Epithelial cell of esophagus (primary cell): Measurements from ENCODE around the gene ADAMTS2.

ENCODE experiments used
- DNase-seq: peaks from one replicate; pipeline ENCODE4 v3.0.0; 2010; ENCODE audit warnings: low read depth
- H3K4me3 ChIP-seq: 2 replicates; pipeline ENCODE4 v1.5.1; 2011; ENCODE audit warnings: mild to moderate bottlenecking, low read length, control low read depth
- CTCF ChIP-seq: IDR thresholded peaks from 2 replicates; pipeline ENCODE4 v1.5.1; 2011; ENCODE audit warnings: low read depth, mild to moderate bottlenecking, low read length, control low read depth, inconsistent platforms; ENCODE audit not compliant: insufficient read depth; ENCODE audit errors: missing control alignments

Gene ADAMTS2

DNA sequence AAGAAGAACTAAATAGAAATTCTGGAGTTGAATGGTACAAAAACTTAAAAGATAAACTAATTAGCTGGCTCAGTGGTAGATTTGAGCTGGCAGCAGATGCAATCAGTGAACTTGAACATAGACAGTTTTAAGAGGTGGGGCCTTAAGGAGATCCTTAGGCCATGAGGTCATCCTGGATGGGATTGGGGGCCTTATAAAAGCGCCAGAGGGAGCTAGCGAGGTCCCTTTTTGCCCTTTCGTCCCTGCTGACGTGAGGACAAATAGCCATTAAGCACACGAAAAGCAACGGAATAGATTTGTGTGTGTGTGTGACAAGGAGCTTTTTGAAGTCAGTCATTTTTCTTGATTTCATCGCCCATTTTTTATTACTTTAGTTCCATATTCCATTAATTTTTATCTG, 201.8 kb downstream of the ADAMTS2 start:
- no peak for TF ChIP-seq CTCF
- no peak overlapping the region for H3K4me3 ChIP-seq
- no peak for DNase-seq

DNA sequence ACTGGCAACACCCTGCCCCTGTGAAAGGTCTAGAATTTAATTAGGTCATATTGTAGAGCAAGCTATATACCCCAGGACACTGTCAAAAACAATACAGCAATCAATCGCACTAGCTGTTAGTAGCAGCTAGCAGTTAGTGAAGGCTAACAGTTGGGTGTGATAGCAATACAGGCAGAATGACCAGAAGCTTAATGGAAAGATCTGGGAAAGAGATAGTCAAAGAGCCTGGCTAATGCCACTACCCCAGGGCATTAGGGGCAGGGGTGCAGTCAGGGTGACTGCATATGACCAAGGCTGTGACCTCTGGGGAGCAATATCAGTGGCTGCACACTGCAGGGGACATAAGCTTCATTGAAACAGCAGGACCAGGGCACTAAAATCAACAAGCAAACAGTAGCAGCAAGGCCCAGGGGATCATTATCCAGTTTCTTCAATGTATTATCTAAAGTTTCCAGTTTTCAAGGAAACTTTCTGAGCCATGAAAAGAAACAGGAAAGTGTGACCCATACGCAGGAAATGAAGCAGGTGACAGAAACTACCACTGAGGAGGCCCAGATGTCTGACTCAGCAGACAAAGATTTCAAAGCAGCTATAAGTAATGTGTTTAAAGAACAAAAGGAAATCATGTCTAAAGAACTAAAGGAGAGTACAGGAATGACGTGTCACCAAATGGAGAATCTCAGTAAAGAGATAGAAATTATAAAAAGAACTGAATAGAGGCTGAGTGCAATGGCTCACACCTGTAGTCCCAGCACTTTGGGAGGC, 202.6 kb downstream of the ADAMTS2 start:
- H3K4me3 ChIP-seq, result no peak overlapping the region
- DNase-seq, result peak; percentile 8
- no peak for TF ChIP-seq CTCF

GRCh38 chr5:179141867-179142266, 203.4 kb downstream of the ADAMTS2 start:
- TF ChIP-seq CTCF, result no peak
- H3K4me3 ChIP-seq, result no peak overlapping the region
- no peak for DNase-seq

GRCh38 chr5:179140293-179140692, 205.0 kb downstream of the ADAMTS2 start:
- no peak for DNase-seq
- no peak for TF ChIP-seq CTCF
- H3K4me3 ChIP-seq, result no peak overlapping the region

GRCh38 chr5:179139936-179140235, 205.4 kb downstream of the ADAMTS2 start:
- no peak overlapping the region for H3K4me3 ChIP-seq
- DNase-seq, result no peak
- TF ChIP-seq CTCF, result no peak

DNA sequence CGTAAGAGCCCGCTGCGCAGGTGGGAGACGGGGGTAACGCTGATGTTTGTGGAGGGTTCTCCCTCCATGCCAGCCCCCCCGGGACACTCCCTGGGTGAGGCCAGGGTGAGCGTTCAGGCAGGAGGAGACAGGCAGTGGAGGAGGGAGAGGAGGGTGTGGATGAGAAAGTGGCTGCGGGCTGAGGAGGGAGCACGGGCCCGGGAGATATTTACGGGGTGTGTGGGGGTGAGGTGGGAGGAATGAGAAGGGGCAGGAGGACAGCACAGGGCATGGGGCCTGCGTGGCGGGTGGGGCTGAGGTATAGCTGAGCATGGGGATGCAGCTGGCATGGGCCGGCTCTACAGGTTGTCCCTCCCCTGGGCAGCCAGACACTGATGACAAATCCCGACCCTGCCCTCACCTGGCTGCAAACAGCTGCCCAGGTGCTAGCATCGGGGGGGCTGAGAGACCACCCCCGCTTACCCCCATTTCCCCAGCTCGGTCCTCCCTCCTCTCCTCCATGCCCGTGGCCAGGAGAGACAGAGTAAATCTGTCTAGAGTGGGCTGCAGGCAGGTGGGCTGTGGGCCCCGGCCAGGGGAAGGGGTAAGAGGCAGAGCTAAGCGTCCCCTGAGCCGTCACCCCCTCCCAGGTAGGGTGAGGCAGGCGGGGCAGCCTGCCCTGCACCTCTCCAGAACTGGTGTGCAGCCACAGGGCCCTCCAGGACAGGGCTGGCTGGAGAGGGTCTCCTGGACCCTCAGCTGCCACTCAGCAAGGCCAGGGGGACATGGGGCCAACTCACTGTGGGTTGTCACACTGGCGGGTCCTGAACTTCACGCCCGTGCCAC, 205.9 kb downstream of the ADAMTS2 start:
- TF ChIP-seq CTCF, result no peak
- no peak for DNase-seq
- no peak overlapping the region for H3K4me3 ChIP-seq
